Keratinocyte (primary cell): Measurements from ENCODE around the gene SPTBN5.

ENCODE experiments used
- EZH2 ChIP-seq: IDR thresholded peaks from one replicate; pipeline ENCODE4 v1.6.1; 2012; ENCODE audit warnings: inconsistent platforms, mild to moderate bottlenecking, low read length, moderate library complexity
- TF ChIP-seq, protein P1 (sequence below), 3 experiments: IDR thresholded peaks in 1 of 3; conservative IDR thresholded peaks in 1 of 3; optimal IDR thresholded peaks in 1 of 3; 2 replicates in 2 of 3; 3 replicates in 1 of 3; pipeline versions ENCODE3 to v1.5.1; 2011; ENCODE audit warnings: low read length in 3 of 3, mild to moderate bottlenecking in 3 of 3, moderate library complexity in 2 of 3, control low read depth in 1 of 3, inconsistent platforms in 1 of 3; ENCODE audit not compliant: insufficient read depth in 2 of 3; ENCODE audit errors: extremely low read depth in 1 of 3

DNA sequence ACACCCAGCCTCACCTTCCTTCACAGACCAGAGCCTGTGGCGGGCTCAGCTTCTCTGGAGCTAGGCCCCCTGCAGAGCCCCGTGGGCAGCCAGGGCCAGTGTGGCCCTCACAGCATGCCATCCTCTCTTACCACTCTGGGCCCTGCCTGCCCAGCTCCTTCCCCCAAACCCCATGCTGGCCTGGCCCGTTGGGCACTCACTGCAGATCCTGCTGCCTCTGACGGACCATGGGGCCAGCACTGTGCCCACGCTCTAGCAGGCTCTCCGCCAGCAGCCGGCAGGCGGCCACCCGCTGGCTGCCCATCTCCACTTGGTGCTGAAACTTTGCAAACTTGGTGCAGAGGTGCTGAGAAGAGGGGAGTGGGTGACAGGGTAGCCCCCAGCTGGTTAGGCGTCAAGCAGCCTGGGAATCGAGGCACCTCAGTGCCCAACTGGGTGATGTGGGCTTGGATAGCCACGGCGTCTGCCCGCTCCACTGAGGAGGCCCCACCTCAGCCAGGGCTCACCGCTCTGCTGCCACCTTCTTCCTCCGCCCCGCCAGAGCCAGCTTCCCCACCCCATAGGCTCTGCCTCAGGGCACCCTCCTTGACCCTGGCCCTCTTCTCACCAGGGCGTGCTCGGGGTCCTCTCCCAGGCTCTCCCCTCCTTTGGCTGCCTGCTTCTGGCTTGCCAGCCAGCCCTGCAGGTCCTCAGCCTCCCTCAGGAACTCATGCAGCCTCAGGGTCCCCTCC lies 22.5 kb downstream of the SPTBN5 start:
- TF ChIP-seq, protein P1, sequence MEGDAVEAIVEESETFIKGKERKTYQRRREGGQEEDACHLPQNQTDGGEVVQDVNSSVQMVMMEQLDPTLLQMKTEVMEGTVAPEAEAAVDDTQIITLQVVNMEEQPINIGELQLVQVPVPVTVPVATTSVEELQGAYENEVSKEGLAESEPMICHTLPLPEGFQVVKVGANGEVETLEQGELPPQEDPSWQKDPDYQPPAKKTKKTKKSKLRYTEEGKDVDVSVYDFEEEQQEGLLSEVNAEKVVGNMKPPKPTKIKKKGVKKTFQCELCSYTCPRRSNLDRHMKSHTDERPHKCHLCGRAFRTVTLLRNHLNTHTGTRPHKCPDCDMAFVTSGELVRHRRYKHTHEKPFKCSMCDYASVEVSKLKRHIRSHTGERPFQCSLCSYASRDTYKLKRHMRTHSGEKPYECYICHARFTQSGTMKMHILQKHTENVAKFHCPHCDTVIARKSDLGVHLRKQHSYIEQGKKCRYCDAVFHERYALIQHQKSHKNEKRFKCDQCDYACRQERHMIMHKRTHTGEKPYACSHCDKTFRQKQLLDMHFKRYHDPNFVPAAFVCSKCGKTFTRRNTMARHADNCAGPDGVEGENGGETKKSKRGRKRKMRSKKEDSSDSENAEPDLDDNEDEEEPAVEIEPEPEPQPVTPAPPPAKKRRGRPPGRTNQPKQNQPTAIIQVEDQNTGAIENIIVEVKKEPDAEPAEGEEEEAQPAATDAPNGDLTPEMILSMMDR (optimal IDR thresholded peaks at IDR 0.05 in 1 of 3, IDR thresholded peaks at IDR 0.05 in 1 of 3, conservative IDR thresholded peaks at IDR 0.05 in 1 of 3; ENCODE audit: extremely low read depth in 1 of 3, insufficient read depth in 2 of 3, low read length in 3 of 3): no peak
- no peak for TF ChIP-seq EZH2
